Measurements from ENCODE around the gene C20orf144. TPM values are rescaled to one million over a fixed set of nuclear protein-coding genes. Genes with fewer than 3 reads are reported as not detected.

The C20orf144 gene
- total RNA-seq, 2 donors from 2014 or later, result 0.66 TPM; not detected in 1

GRCh38 chr20:33685328-33686099 lies 23.4 kb downstream of the C20orf144 start:
- no peak overlapping the region for H3K27ac ChIP-seq
- DNase-seq (no peak), ATAC-seq (no peak)
- no peak overlapping the region for H3K4me3 ChIP-seq
- no peaks in the 10 kb centered on the region for H3K36me3 ChIP-seq (replicated peaks in 1 of 2; ENCODE audit: insufficient read depth in 1 of 2, low read depth in 2 of 2)
- 3 to 13% methylated on average over 12 to 43 of the region's 53 CpGs for WGBS, 2 donors
- no peaks in the 10 kb centered on the region for H3K27me3 ChIP-seq
- H3K9me3 ChIP-seq, result no peaks in the 10 kb centered on the region
- TF ChIP-seq POLR2A (IDR thresholded peaks at IDR 0.05), result no peak
- TF ChIP-seq, protein P1, sequence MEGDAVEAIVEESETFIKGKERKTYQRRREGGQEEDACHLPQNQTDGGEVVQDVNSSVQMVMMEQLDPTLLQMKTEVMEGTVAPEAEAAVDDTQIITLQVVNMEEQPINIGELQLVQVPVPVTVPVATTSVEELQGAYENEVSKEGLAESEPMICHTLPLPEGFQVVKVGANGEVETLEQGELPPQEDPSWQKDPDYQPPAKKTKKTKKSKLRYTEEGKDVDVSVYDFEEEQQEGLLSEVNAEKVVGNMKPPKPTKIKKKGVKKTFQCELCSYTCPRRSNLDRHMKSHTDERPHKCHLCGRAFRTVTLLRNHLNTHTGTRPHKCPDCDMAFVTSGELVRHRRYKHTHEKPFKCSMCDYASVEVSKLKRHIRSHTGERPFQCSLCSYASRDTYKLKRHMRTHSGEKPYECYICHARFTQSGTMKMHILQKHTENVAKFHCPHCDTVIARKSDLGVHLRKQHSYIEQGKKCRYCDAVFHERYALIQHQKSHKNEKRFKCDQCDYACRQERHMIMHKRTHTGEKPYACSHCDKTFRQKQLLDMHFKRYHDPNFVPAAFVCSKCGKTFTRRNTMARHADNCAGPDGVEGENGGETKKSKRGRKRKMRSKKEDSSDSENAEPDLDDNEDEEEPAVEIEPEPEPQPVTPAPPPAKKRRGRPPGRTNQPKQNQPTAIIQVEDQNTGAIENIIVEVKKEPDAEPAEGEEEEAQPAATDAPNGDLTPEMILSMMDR (IDR thresholded peaks at IDR 0.05), result no peak
- intact Hi-C loops (cut with DNase I), result no loop called here
- H3K4me1 ChIP-seq, result peaks cover 27% of the 10 kb centered on the region

- H3K36me3 ChIP-seq (replicated peaks in 1 of 2; ENCODE audit: insufficient read depth in 1 of 2, low read depth in 2 of 2), result no peaks in the 10 kb centered on the region
- peak; percentile 100 for ATAC-seq
- peak; percentile 95 to 97 (median 96) for DNase-seq
- WGBS, 2 donors, result 3 to 26% methylated on average over 6 to 71 of the region's 101 CpGs
- peaks cover 27% of the 10 kb centered on the region for H3K4me1 ChIP-seq
- TF ChIP-seq, protein P1 (IDR thresholded peaks at IDR 0.05), result peak; percentile 31 to 63 (median 46)
- TF ChIP-seq POLR2A (IDR thresholded peaks at IDR 0.05), result no peak
- H3K27me3 ChIP-seq, result no peaks in the 10 kb centered on the region
- no peaks in the 10 kb centered on the region for H3K9me3 ChIP-seq
- intact Hi-C loops (cut with DNase I), result no loop called here
- peak within 1 kb of the TSS in 3 of 4 donors; percentile 6 to 22 (median 10) for H3K27ac ChIP-seq
- no peak within 1 kb of the TSS for H3K4me3 ChIP-seq
These were observed 24.2 kb downstream of the C20orf144 start, which contains the start of gene E2F1 for GRCh38 chr20:33686100-33686983. Gene E2F1, minus strand, starts transcription at chr20:33686385. Its CDS starts 121 bp downstream, at chr20:33686264.

DNA sequence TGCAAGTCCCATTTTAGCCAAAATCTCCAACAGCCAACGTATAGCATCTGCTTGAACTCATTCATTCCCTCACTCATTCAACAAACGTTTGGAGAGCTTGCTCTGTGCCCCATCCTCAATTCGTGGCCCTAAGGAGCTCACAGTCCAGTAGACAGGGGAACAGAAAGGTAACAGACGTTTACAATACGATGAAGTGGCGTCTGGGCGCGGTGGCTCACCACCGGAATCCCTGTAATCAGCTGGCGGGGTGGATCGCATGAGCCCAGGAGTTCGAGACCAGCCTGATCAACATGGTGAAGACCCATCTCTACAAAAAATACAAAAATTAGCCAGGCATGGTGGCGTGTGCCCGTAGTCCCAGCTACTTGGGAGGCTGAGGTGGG lies 24.8 kb downstream of the C20orf144 start:
- no peak for ATAC-seq
- WGBS, 2 donors, result 76 to 81% methylated on average over 14 of the region's 14 CpGs
- Histone ChIP-seq H3K9me3 (no peaks in the 10 kb centered on the region), H3K4me1 (peaks cover 27% of the 10 kb centered on the region), H3K27me3 (no peaks in the 10 kb centered on the region), H3K27ac (peak overlapping the region in 3 of 4 donors; percentile 6 to 22 (median 10)), H3K36me3 (replicated peaks in 1 of 2; ENCODE audit: insufficient read depth in 1 of 2, low read depth in 2 of 2) (no peaks in the 10 kb centered on the region), H3K4me3 (no peak overlapping the region)
- intact Hi-C loops (cut with DNase I), result no loop called here
- DNase-seq, result no peak
- TF ChIP-seq POLR2A (IDR thresholded peaks at IDR 0.05), result no peak
- TF ChIP-seq, protein P1 (IDR thresholded peaks at IDR 0.05), result no peak

DNA sequence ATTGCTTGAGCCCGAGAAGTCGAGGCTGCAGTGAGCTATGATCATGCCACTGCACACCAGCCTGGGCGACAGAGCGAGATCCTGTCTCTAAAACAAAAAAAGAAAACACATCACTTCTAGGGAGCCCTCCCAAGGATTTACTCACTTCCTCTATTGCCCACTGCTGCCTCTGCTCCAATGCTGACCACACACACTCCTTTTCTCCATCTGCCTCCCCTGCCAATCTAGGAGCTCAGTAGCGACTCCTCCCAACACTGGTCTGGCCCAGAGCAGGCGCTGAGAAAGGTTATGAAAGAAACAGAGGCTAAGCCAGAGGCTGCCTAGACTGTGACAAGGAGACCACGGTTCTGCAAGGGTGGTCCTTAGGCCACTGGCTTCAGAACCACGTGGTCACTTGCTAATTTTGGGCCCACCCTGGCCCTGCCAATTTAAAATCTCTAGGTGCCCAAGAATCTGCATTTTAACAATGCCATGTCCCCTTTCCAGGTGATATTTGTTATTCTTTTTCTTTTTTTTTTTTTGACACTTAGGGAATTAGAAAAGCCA lies 25.3 kb downstream of the C20orf144 start:
- WGBS, 2 donors, result 71 to 78% methylated on average over 8 of the region's 8 CpGs
- intact Hi-C loops (cut with DNase I), result no loop called here
- Histone ChIP-seq H3K9me3 (no peaks in the 10 kb centered on the region), H3K4me1 (peaks cover 27% of the 10 kb centered on the region), H3K4me3 (no peak overlapping the region), H3K27ac (no peak overlapping the region), H3K36me3 (replicated peaks in 1 of 2; ENCODE audit: insufficient read depth in 1 of 2, low read depth in 2 of 2) (no peaks in the 10 kb centered on the region), H3K27me3 (no peaks in the 10 kb centered on the region)
- ATAC-seq (no peak), DNase-seq (no peak)
- TF ChIP-seq POLR2A (IDR thresholded peaks at IDR 0.05), result no peak
- TF ChIP-seq, protein P1 (IDR thresholded peaks at IDR 0.05), result no peak

Measured in body of pancreas (tissue), 4 donors.